Measurements from ENCODE around the gene C6orf132. TPM values are rescaled to one million over a fixed set of nuclear protein-coding genes. Genes with fewer than 3 reads are reported as not detected.

The C6orf132 gene
- total RNA-seq, 2 donors from 2014 or later = 35.1 to 42.3 TPM

- Histone ChIP-seq H3K4me1 (peaks cover 11% of the 10 kb centered on the region), H3K27ac (peak overlapping the region; percentile 83), H3K9ac (ENCODE audit: low read depth in 2 of 2, low read length in 2 of 2) (peak overlapping the region; percentile 53 to 74), H3K27me3 (no peaks in the 10 kb centered on the region), H3K36me3 (no peaks in the 10 kb centered on the region), H3K4me3 (no peak overlapping the region), H3K9me3 (no peaks in the 10 kb centered on the region)
- intact Hi-C loops (cut with DNase I) = no loop called here
- peak; percentile 91 for DNase-seq
- no peak for TF ChIP-seq CTCF (IDR thresholded peaks at IDR 0.05)
Observed at GRCh38 chr6:42118162-42119001, 24.0 kb downstream of the C6orf132 start.

DNA sequence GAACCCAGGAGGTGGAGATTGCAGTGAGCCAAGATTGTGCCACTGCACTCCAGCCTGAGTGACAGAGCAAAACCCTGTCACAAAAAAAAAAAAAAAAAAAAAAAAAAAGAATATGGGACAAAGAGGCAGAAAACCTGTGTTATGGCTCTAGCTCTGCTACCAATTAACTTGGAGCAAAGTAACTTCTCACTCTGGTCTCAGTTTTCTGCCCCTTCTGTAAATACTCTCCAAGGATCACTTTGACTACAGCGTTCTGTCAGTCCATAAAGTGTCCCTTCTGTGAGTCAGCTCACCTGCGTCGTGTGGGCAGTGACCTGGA, 24.6 kb downstream of the C6orf132 start:
- H3K4me1 ChIP-seq = peaks cover 9% of the 10 kb centered on the region
- TF ChIP-seq CTCF (IDR thresholded peaks at IDR 0.05) = no peak
- intact Hi-C loops (cut with DNase I) = no loop called here
- no peak for DNase-seq
- H3K36me3 ChIP-seq = no peaks in the 10 kb centered on the region
- H3K9me3 ChIP-seq = no peaks in the 10 kb centered on the region
- H3K27ac ChIP-seq = peak overlapping the region; percentile 83
- H3K9ac ChIP-seq (ENCODE audit: low read depth in 2 of 2, low read length in 2 of 2) = peak overlapping the region; percentile 53 to 74
- no peak overlapping the region for H3K4me3 ChIP-seq
- H3K27me3 ChIP-seq = no peaks in the 10 kb centered on the region

DNA sequence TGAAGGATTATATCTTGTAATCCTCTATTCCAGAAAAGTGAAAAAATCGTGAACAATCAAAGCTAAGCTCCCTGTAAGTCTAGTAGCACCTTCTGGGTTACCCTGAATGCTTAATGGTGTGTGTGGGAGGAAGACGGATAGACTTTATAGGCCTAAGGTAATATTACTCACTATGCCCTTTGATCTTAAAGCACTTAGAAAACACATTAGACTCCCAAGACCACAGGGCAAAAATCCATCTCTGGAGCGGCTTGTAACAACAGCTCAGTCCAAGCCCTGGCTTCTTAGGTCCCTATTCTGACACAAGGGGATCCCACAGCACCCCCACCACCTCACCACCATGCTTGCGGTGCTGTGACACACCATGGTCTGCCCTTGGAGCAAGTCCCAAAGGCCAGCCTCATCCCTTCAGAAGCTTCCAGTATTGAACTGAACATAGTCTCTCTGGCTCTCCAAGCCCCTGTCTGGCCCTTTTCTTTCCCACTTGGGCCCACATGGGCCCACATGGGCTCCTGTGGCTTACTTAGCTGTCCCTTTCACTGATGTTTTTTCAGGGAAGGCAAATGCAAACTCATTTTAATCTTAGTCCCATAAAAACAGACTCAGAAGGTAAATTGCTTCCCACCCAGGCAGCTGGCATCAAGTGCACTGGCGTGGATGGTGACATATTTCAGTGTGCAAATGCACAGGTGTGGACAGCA, 28.3 kb downstream of the C6orf132 start:
- Histone ChIP-seq H3K4me3 (peak overlapping the region; percentile 2), H3K4me1 (no peaks in the 10 kb centered on the region), H3K9me3 (no peaks in the 10 kb centered on the region), H3K9ac (ENCODE audit: low read depth in 2 of 2, low read length in 2 of 2) (peak overlapping the region; percentile 33 to 79), H3K27me3 (no peaks in the 10 kb centered on the region), H3K36me3 (no peaks in the 10 kb centered on the region), H3K27ac (peak overlapping the region; percentile 86)
- DNase-seq = peak; percentile 70
- TF ChIP-seq CTCF (IDR thresholded peaks at IDR 0.05) = no peak
- intact Hi-C loops (cut with DNase I) = no loop called here

DNA sequence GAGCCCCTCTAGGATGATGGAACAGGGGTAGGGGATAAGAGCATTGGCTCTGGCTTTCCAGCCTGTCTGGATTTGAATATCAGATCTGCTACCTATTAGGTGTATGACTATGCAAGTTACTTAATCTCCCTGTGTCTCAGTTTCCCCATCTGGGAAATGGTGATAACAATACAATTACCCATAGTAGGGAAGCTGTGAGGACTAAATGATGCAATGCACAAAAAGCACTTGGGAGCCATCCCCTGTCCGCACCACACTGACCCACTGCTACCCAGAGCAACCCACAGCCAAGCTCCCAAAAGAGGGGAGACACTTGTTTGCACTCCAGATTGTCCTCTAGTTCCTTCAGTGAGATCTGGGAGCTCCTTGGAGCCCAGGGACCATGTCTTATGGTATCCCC, 30.1 kb downstream of the C6orf132 start:
- no peak overlapping the region for H3K4me3 ChIP-seq
- no peak for DNase-seq
- no peak overlapping the region for H3K27ac ChIP-seq
- no peaks in the 10 kb centered on the region for H3K27me3 ChIP-seq
- no peak for TF ChIP-seq CTCF (IDR thresholded peaks at IDR 0.05)
- intact Hi-C loops (cut with DNase I) = no loop called here
- H3K4me1 ChIP-seq = no peaks in the 10 kb centered on the region
- no peaks in the 10 kb centered on the region for H3K9me3 ChIP-seq
- H3K36me3 ChIP-seq = no peaks in the 10 kb centered on the region
- H3K9ac ChIP-seq (ENCODE audit: low read depth in 2 of 2, low read length in 2 of 2) = no peak overlapping the region

DNA sequence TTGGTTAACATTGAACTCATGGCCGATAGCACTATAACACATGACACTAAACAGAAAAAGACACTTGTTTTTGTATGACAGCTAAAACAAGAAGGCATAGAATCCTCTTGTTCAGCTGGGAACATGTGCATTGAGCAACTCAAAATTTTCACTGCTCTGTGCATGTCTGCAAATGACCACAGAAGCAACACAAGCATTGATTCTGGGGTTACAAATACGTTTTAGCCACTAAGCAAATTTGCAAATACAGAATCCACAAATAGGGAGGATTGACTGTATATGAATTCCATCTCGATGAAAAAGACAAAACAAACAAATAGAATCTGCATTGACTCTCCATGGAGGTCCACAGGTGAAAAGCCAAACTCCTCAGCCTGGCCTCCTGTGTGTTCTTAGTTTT, 31.7 kb downstream of the C6orf132 start:
- no peaks in the 10 kb centered on the region for H3K36me3 ChIP-seq

More for the DNA sequence above, 31.7 kb downstream of the C6orf132 start:
- Histone ChIP-seq H3K27me3 (no peaks in the 10 kb centered on the region), H3K4me1 (no peaks in the 10 kb centered on the region), H3K9me3 (no peaks in the 10 kb centered on the region), H3K4me3 (no peak overlapping the region), H3K9ac (ENCODE audit: low read depth in 2 of 2, low read length in 2 of 2) (no peak overlapping the region), H3K27ac (no peak overlapping the region)
- intact Hi-C loops (cut with DNase I) = no loop called here
- no peak for TF ChIP-seq CTCF (IDR thresholded peaks at IDR 0.05)
- no peak for DNase-seq

Data from colonic mucosa (tissue), 4 donors.